ENCODE measurements around the gene ATP1A3. TPM values are rescaled to one million over a fixed set of nuclear protein-coding genes. Genes with fewer than 3 reads are reported as not detected.

Gene ATP1A3
- total RNA-seq, 2 experiments from 2014 or later = 5.5 to 5.9 TPM

GRCh38 chr19:41967054-41967783 lies 26.8 kb downstream of the ATP1A3 start:
- intact Hi-C loops (cut with micrococcal nuclease) = no loop called here
- ATAC-seq (no peak), DNase-seq (no peak)
- peaks cover 3% of the 10 kb centered on the region for H3K4me1 Mint-ChIP-seq (ENCODE audit: low read depth)
- no peak overlapping the region for H3K27ac Mint-ChIP-seq
- POLR2A ChIA-PET = no interaction called here
- H3K9me3 Mint-ChIP-seq = no peaks in the 10 kb centered on the region
- CTCF ChIA-PET = no interaction called here
- H3K36me3 Mint-ChIP-seq (ENCODE audit: low read depth) = peaks cover 1% of the 10 kb centered on the region
- H3K4me3 Mint-ChIP-seq = no peak overlapping the region
- H3K27me3 Mint-ChIP-seq = no peaks in the 10 kb centered on the region
- TF ChIP-seq CTCF (IDR thresholded peaks at IDR 0.05) = no peak

GRCh38 chr19:41965106-41965505 lies 28.9 kb downstream of the ATP1A3 start:
- no peaks in the 10 kb centered on the region for H3K36me3 Mint-ChIP-seq (ENCODE audit: low read depth)
- ChIA-PET POLR2A (interaction anchor here (0.7 kb wide), 1 partner anchor 39 kb away, joined by 3 read pairs; no protein-coding TSS in a partner anchor), CTCF (interaction anchor here (1.5 to 1.7 kb wide), 2 partner anchors 13 to 64 kb away, joined by 3 to 5 read pairs; no protein-coding TSS in a partner anchor)
- intact Hi-C loops (cut with micrococcal nuclease) = no loop called here
- DNase-seq = no peak
- H3K27ac Mint-ChIP-seq = no peak overlapping the region
- H3K9me3 Mint-ChIP-seq = no peaks in the 10 kb centered on the region
- ATAC-seq = no peak
- no peaks in the 10 kb centered on the region for H3K27me3 Mint-ChIP-seq
- TF ChIP-seq CTCF (IDR thresholded peaks at IDR 0.05) = no peak
- H3K4me1 Mint-ChIP-seq (ENCODE audit: low read depth) = peaks cover 3% of the 10 kb centered on the region
- no peak overlapping the region for H3K4me3 Mint-ChIP-seq

GRCh38 chr19:41960973-41961372 lies 33.1 kb downstream of the ATP1A3 start:
- no peak for TF ChIP-seq CTCF (IDR thresholded peaks at IDR 0.05)
- H3K27ac Mint-ChIP-seq = no peak overlapping the region
- H3K4me1 Mint-ChIP-seq (ENCODE audit: low read depth) = peaks cover 18% of the 10 kb centered on the region
- intact Hi-C loops (cut with micrococcal nuclease) = no loop called here
- H3K4me3 Mint-ChIP-seq = no peak overlapping the region
- POLR2A ChIA-PET = no interaction called here
- no peaks in the 10 kb centered on the region for H3K9me3 Mint-ChIP-seq
- H3K36me3 Mint-ChIP-seq (ENCODE audit: low read depth) = peaks cover 1% of the 10 kb centered on the region
- DNase-seq (no peak), ATAC-seq (no peak)
- CTCF ChIA-PET = interaction anchor here (0.8 to 4.6 kb wide), 4 partner anchors 18 to 208 kb away, joined by 3 to 18 read pairs (median 8); no protein-coding TSS in a partner anchor
- H3K27me3 Mint-ChIP-seq = no peaks in the 10 kb centered on the region

GRCh38 chr19:41959056-41960053 lies 34.7 kb downstream of the ATP1A3 start, which contains the start of gene RABAC1:
TSS of gene RABAC1 (minus strand) at chr19:41959321. CDS start at chr19:41959292, 29 bp downstream.
- Mint-ChIP-seq H3K27me3 (no peaks in the 10 kb centered on the region), H3K36me3 (ENCODE audit: low read depth) (peaks cover 1% of the 10 kb centered on the region), H3K27ac (peak within 1 kb of the TSS; percentile 84), H3K9me3 (no peaks in the 10 kb centered on the region), H3K4me1 (ENCODE audit: low read depth) (peaks cover 16% of the 10 kb centered on the region), H3K4me3 (peak within 1 kb of the TSS; percentile 82)
- peak; percentile 89 for ATAC-seq
- CTCF ChIA-PET = interaction anchor here (0.8 to 4.6 kb wide), 7 partner anchors 16 to 165 kb away, joined by 3 to 33 read pairs (median 10); partner anchors contain the start of genes ERFL and RPS19
- peak; percentile 94 for DNase-seq
- intact Hi-C loops (cut with micrococcal nuclease) = no loop called here
- POLR2A ChIA-PET = interaction anchor here (0.9 to 3.9 kb wide), 13 partner anchors 12 to 121 kb away, joined by 3 to 37 read pairs (median 7); partner anchors contain the start of genes ARHGEF1 and RPS19
- TF ChIP-seq CTCF (IDR thresholded peaks at IDR 0.05) = peak; percentile 55

All from activated CD8-positive, alpha-beta T cell treated with anti-CD3 and anti-CD28 coated beads for 36 hours (primary cell).